K562 (cell line): ENCODE measurements around the gene KLHL15. TPM values are rescaled to one million over a fixed set of nuclear protein-coding genes. Genes with fewer than 3 reads are reported as not detected.

Experiments used
- ATF6 ChIP-seq: sonication (generic); formaldehyde crosslinking; IDR thresholded peaks from 2 replicates; pipeline ENCODE4 v1.4.0; 2020; ENCODE audit warnings: mild to moderate bottlenecking, missing genetic modification reagents
- BHLHE40 ChIP-seq: IDR thresholded peaks from 2 replicates; pipeline ENCODE4 v1.6.1; 2011; ENCODE audit warnings: low read length, improper control_type of control experiment
- CCNT2 ChIP-seq: IDR thresholded peaks from 2 replicates; pipeline ENCODE4 v1.6.1; 2011; ENCODE audit warnings: borderline replicate concordance, low read depth, mild to moderate bottlenecking, moderate library complexity, mixed read lengths, low read length; ENCODE audit not compliant: insufficient read length; ENCODE audit errors: extremely low read depth
- CREB1 ChIP-seq, 2 experiments: sonication (generic) in 1 of 2; formaldehyde crosslinking in 1 of 2; IDR thresholded peaks; 2 replicates each; pipeline versions ENCODE4 v1.6.1 to v1.8.0; 2012 to 2022; ENCODE audit warnings: inconsistent platforms in 1 of 2, mild to moderate bottlenecking in 1 of 2, missing genetic modification reagents in 1 of 2, moderate library complexity in 1 of 2
- ETV5 ChIP-seq: sonication (generic); formaldehyde crosslinking; IDR thresholded peaks from 2 replicates; pipeline ENCODE4 v1.4.0; 2020; ENCODE audit warnings: low read depth, mild to moderate bottlenecking, missing genetic modification reagents
- GABPB1 ChIP-seq: sonication (generic); formaldehyde crosslinking; IDR thresholded peaks from 2 replicates; pipeline ENCODE4 v1.8.0; 2022; ENCODE audit warnings: mild to moderate bottlenecking, missing genetic modification reagents
- NEUROD1 ChIP-seq: fragments of 150-350 bp; IDR thresholded peaks from 2 replicates; pipeline ENCODE4 v1.6.1; 2014; ENCODE audit warnings: borderline replicate concordance, low read length, low read depth; ENCODE audit not compliant: partially characterized antibody
- PML ChIP-seq: IDR thresholded peaks from 2 replicates; pipeline ENCODE4 v1.6.1; 2012; ENCODE audit warnings: low read length, inconsistent platforms
- PRMT5 ChIP-seq: sonication (generic); formaldehyde crosslinking; IDR thresholded peaks from 2 replicates; pipeline ENCODE4 v1.5.0; 2020; ENCODE audit warnings: missing genetic modification reagents
- SPI1 ChIP-seq: IDR thresholded peaks from 2 replicates; pipeline ENCODE4 v1.6.1; 2011; ENCODE audit warnings: low read depth, low read length, control low read depth, borderline replicate concordance
- TAF1 ChIP-seq: IDR thresholded peaks from 2 replicates; pipeline ENCODE4 v1.6.1; 2011; ENCODE audit warnings: mild to moderate bottlenecking, low read length, moderate library complexity; ENCODE audit not compliant: insufficient read depth, control insufficient read depth, severe bottlenecking; ENCODE audit errors: extremely low read depth
- ZNF395 ChIP-seq: fragments of 200-800 bp; sonication (Bioruptor generic); IDR thresholded peaks from 2 replicates; pipeline ENCODE4 v1.6.1; 2017; ENCODE audit warnings: missing genetic modification characterization, missing compliant biosample characterization
- ZZZ3 ChIP-seq: fragments of 450-650 bp; IDR thresholded peaks from 2 replicates; pipeline ENCODE4 v1.6.1; 2016; ENCODE audit warnings: antibody characterized with exemption, mild to moderate bottlenecking, moderate library complexity
- polyA plus RNA-seq, 8 experiments: library from polyadenylated mRNA; depleted of rRNA in 4 of 8; stranded (reverse) in 5 of 8; unstranded in 3 of 8; fragments of >200 nt; fragmentation: Nextera tagmentation in 2 of 8; fragmentation: Illumina TruSeq in 1 of 8; extraction: Ambion mirVana in 2 of 8; extraction: Trizol in 1 of 8; gene quantifications; 2 replicates each; pipeline versions ENCODE4 v1.2.1 to v1.2.3, GENCODE V29; 2011 to 2014; ENCODE audit warnings: inconsistent platforms in 1 of 8, missing spikeins in 1 of 8
- total RNA-seq, 7 experiments: library from RNA; depleted of rRNA in 6 of 7; stranded (reverse); fragments of >200 nt in 6 of 7; fragmentation: Illumina TruSeq in 2 of 7; extraction: Trizol in 2 of 7; gene quantifications; 2 replicates each; pipeline versions ENCODE4 v1.2.1 to v1.2.3, GENCODE V29; 2011 to 2021; ENCODE audit warnings: low replicate concordance in 1 of 7
- TF ChIP-seq, protein P1 (sequence below): fragments of 250-450 bp; sonication (Bioruptor Pico); IDR thresholded peaks from 2 replicates; pipeline ENCODE4 v1.8.0; 2021; ENCODE audit warnings: moderate library complexity, mild to moderate bottlenecking, inconsistent platforms

The KLHL15 gene
- total and polyA plus RNA-seq, 9 of the 15 experiments (the other 6 are each of a cell fraction or from before 2014, with no cell fraction given) = 3.0 to 12.4 (median 7.6) TPM

GRCh38 chrX:24054182-24055042 is 27.4 kb upstream of the KLHL15 start, which contains the start of gene EIF2S3 (continued):
- TF ChIP-seq PML (peak; percentile 61), GABPB1 (CRISPR knock-in tag) (peak; percentile 82; the same call in 1 of the 2 replicates), NEUROD1 (peak; percentile 65), ATF6 (CRISPR knock-in tag) (0 out of 2 replicates have a peak, but pooled peaks have one; percentile 37), ZNF395 (CRISPR knock-in tag) (0 out of 2 replicates have a peak, but pooled peaks have one; percentile 57), SPI1 (peak; percentile 54; the same call in 1 of the 2 replicates), ETV5 (CRISPR knock-in tag) (peak; percentile 77), TAF1 (peak; percentile 93), PRMT5 (CRISPR knock-in tag) (no peak), ZZZ3 (peak; percentile 75; the same call in 1 of the 2 replicates), CCNT2 (peak; percentile 58), CREB1 (IDR thresholded peaks at IDR 0.05) (peak; percentile 77), CREB1 (CRISPR knock-in tag; IDR thresholded peaks at IDR 0.05) (peak; percentile 67; the same call in 1 of the 2 replicates), BHLHE40 (peak; percentile 93)
- TF ChIP-seq, protein P1, sequence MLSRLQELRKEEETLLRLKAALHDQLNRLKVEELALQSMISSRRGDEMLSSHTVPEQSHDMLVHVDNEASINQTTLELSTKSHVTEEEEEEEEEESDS (CRISPR knock-in tag) = no peak
